ENCODE data around the gene RNF32. TPM values are rescaled to one million over a fixed set of nuclear protein-coding genes. Genes with fewer than 3 reads are reported as not detected.

Gene RNF32
- polyA plus RNA-seq, 1 donor (not counting 4 experiments of a cell fraction or from before 2014, with no cell fraction given), result 0.34 TPM

DNA sequence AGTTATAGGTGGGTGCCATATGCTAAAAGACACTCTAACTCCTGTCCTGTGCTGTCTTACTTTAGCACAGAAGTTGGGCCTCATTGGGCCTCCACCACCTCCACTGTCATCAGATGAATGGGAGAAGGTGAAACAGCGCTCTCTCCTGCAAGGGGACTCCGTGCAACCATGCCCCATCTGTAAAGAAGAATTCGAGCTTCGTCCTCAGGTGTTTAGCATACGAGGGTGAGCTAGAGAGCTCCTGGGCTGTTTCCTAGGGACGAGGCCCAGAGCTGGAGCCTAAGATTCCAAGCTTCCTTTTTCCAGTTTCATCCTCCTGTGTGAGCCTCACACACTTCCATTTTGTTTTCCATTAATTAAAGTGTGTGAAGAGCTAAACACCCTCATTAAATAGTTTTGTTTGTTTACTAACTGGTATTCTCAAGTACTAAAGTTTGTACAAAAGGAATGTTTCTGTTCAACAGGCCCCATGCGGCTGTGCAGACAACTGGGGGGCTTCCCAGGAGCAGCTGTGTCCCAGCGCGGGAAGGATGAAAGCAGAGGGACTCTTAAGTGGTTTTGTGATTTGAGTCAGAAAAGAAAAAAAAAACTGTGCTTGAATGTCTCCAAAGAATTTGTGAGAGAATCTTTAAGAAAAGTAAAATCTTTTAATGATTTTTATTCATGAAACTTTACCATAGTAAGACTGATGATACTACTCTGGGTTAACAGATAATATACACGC, 14.1 kb downstream of the RNF32 start:
- Histone ChIP-seq H4K20me1 (ENCODE audit: control insufficient read depth, extremely low read depth, insufficient read depth, low read length) (no peaks in the 10 kb centered on the region), H3K9ac (ENCODE audit: control insufficient read depth, extremely low read depth, insufficient read depth, low read length) (no peak overlapping the region), H3K4me2 (ENCODE audit: control insufficient read depth, extremely low read depth, insufficient read depth, low read depth, low read length) (no peak overlapping the region), H3K36me3 (ENCODE audit: control insufficient read depth in 2 of 2, extremely low read depth in 1 of 2, insufficient read depth in 2 of 2, low read length in 2 of 2) (no peaks in the 10 kb centered on the region), H3K27ac (ENCODE audit: control insufficient read depth, insufficient read depth, low read length) (no peak overlapping the region), H3K4me3 (ENCODE audit: control insufficient read depth in 2 of 3, extremely low read depth in 1 of 3, insufficient read depth in 2 of 3, low read depth in 1 of 3, low read length in 3 of 3) (no peak overlapping the region), H2AFZ (ENCODE audit: control insufficient read depth, low read length) (no peak overlapping the region), H3K79me2 (ENCODE audit: control insufficient read depth, insufficient read depth, low read length) (no peaks in the 10 kb centered on the region), H3K9me3 (ENCODE audit: control insufficient read depth, low read depth, low read length) (no peaks in the 10 kb centered on the region), H3K27me3 (ENCODE audit: control insufficient read depth, extremely low read depth, insufficient read depth, low read length) (no peaks in the 10 kb centered on the region), H3K4me1 (ENCODE audit: control insufficient read depth, extremely low read depth, insufficient read depth, low read length) (peaks cover 3% of the 10 kb centered on the region), H3K9me1 (ENCODE audit: control insufficient read depth, extremely low read depth, insufficient read depth, low read length) (no peaks in the 10 kb centered on the region)
- dilution Hi-C loops (cut with MboI; ENCODE audit: extremely low pct_ligation_motif_present, low sequenced_read_pairs), result no loop called here
- DNase-seq (ENCODE audit: low read depth, low spot score) (no peak), FAIRE-seq (no peak)
- no peak for TF ChIP-seq EZH2 (IDR thresholded peaks at IDR 0.05; ENCODE audit: low read length)
- TF ChIP-seq, protein P1, sequence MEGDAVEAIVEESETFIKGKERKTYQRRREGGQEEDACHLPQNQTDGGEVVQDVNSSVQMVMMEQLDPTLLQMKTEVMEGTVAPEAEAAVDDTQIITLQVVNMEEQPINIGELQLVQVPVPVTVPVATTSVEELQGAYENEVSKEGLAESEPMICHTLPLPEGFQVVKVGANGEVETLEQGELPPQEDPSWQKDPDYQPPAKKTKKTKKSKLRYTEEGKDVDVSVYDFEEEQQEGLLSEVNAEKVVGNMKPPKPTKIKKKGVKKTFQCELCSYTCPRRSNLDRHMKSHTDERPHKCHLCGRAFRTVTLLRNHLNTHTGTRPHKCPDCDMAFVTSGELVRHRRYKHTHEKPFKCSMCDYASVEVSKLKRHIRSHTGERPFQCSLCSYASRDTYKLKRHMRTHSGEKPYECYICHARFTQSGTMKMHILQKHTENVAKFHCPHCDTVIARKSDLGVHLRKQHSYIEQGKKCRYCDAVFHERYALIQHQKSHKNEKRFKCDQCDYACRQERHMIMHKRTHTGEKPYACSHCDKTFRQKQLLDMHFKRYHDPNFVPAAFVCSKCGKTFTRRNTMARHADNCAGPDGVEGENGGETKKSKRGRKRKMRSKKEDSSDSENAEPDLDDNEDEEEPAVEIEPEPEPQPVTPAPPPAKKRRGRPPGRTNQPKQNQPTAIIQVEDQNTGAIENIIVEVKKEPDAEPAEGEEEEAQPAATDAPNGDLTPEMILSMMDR (optimal IDR thresholded peaks at IDR 0.05 in 1 of 3, IDR thresholded peaks at IDR 0.05 in 1 of 3, conservative IDR thresholded peaks at IDR 0.05 in 1 of 3; ENCODE audit: extremely low read depth in 1 of 3, insufficient read depth in 2 of 3, low read length in 3 of 3), result no peak

DNA sequence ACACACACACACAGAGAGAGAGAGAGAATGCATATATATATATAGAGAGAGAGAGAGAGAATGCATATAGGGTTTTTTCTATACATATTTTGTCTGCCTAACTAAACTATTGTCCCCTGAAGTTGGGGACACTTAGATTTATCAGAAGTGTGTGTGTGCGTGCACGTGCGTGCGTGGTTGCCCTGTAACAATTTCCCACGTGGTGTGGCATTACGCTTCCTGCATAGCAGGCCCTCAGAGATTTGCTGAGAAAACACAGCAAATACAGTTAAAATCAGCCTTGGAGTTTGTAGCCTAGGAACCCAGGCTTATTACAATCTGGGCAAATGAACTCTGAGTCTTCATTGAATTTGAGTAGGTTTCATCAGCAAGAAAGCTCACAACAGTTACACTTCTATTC, 14.7 kb downstream of the RNF32 start:
- DNase-seq (ENCODE audit: low read depth, low spot score) (no peak), FAIRE-seq (no peak)
- Histone ChIP-seq H3K4me3 (ENCODE audit: control insufficient read depth in 2 of 3, extremely low read depth in 1 of 3, insufficient read depth in 2 of 3, low read depth in 1 of 3, low read length in 3 of 3) (no peak overlapping the region), H3K27me3 (ENCODE audit: control insufficient read depth, extremely low read depth, insufficient read depth, low read length) (no peaks in the 10 kb centered on the region), H3K4me2 (ENCODE audit: control insufficient read depth, extremely low read depth, insufficient read depth, low read depth, low read length) (no peak overlapping the region), H3K9me1 (ENCODE audit: control insufficient read depth, extremely low read depth, insufficient read depth, low read length) (no peaks in the 10 kb centered on the region), H3K4me1 (ENCODE audit: control insufficient read depth, extremely low read depth, insufficient read depth, low read length) (peaks cover 3% of the 10 kb centered on the region), H3K79me2 (ENCODE audit: control insufficient read depth, insufficient read depth, low read length) (no peaks in the 10 kb centered on the region), H2AFZ (ENCODE audit: control insufficient read depth, low read length) (no peak overlapping the region), H3K36me3 (ENCODE audit: control insufficient read depth in 2 of 2, extremely low read depth in 1 of 2, insufficient read depth in 2 of 2, low read length in 2 of 2) (no peaks in the 10 kb centered on the region), H3K9me3 (ENCODE audit: control insufficient read depth, low read depth, low read length) (no peaks in the 10 kb centered on the region), H3K27ac (ENCODE audit: control insufficient read depth, insufficient read depth, low read length) (no peak overlapping the region), H3K9ac (ENCODE audit: control insufficient read depth, extremely low read depth, insufficient read depth, low read length) (no peak overlapping the region), H4K20me1 (ENCODE audit: control insufficient read depth, extremely low read depth, insufficient read depth, low read length) (no peaks in the 10 kb centered on the region)
- dilution Hi-C loops (cut with MboI; ENCODE audit: extremely low pct_ligation_motif_present, low sequenced_read_pairs), result no loop called here
- TF ChIP-seq EZH2 (IDR thresholded peaks at IDR 0.05; ENCODE audit: low read length), result no peak
- TF ChIP-seq, protein P1 (optimal IDR thresholded peaks at IDR 0.05 in 1 of 3, IDR thresholded peaks at IDR 0.05 in 1 of 3, conservative IDR thresholded peaks at IDR 0.05 in 1 of 3; ENCODE audit: extremely low read depth in 1 of 3, insufficient read depth in 2 of 3, low read length in 3 of 3), result no peak
